ENCODE results near the gene MTA3.
A peak's percentile ranks its signal among the peaks of the same experiment; 100 is the strongest.

MTA3 gene

DNA sequence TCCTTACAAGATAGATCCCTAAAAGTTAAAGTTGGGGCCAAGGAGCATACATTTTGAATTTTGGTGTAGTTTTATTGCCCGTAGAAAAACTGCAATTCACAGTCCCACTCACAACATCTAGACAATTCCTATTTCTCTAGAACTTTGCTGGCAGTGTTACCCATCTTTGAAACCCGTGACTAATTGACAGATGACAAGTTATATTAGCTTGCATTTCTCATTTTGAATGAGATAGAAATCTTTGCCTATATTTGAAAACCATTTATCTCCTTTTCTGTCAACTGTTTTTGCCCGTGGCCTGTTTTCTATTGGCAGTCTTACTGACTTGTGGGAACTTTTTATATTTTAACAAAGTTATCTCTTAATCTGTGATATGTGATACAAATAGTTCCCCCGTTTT, 145.5 kb downstream of the MTA3 start:
- no peak for DNase-seq (ENCODE audit: extremely low read depth, low read depth)
- no peak overlapping the region for H3K4me3 ChIP-seq (replicated peaks; ENCODE audit: low read depth, low read length)
- TF ChIP-seq, protein P1, sequence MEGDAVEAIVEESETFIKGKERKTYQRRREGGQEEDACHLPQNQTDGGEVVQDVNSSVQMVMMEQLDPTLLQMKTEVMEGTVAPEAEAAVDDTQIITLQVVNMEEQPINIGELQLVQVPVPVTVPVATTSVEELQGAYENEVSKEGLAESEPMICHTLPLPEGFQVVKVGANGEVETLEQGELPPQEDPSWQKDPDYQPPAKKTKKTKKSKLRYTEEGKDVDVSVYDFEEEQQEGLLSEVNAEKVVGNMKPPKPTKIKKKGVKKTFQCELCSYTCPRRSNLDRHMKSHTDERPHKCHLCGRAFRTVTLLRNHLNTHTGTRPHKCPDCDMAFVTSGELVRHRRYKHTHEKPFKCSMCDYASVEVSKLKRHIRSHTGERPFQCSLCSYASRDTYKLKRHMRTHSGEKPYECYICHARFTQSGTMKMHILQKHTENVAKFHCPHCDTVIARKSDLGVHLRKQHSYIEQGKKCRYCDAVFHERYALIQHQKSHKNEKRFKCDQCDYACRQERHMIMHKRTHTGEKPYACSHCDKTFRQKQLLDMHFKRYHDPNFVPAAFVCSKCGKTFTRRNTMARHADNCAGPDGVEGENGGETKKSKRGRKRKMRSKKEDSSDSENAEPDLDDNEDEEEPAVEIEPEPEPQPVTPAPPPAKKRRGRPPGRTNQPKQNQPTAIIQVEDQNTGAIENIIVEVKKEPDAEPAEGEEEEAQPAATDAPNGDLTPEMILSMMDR (IDR thresholded peaks at IDR 0.05; ENCODE audit: low read depth, low read length, missing control alignments) = no peak

DNA sequence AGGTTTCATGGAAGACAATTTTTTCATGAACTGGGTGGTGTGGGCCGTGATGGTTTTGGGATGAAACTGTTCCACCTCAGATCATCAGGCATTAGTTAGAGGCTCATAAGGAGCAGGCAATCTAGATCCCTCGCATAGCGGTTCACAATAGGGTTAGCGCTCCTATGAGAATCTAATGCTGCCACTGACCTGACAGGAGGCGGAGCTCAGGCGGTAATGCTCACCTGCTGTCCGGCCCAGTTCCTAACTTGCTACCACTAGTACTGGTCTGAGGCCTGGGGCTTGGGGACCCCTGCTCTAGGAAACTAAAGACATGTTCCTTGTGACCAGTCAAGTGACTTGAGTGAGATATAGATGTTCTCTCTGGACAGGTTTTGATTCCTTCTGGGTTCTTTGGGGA, 146.3 kb downstream of the MTA3 start:
- TF ChIP-seq, protein P1 (IDR thresholded peaks at IDR 0.05; ENCODE audit: low read depth, low read length, missing control alignments) = no peak
- no peak for DNase-seq (ENCODE audit: extremely low read depth, low read depth)
- no peak overlapping the region for H3K4me3 ChIP-seq (replicated peaks; ENCODE audit: low read depth, low read length)

DNA sequence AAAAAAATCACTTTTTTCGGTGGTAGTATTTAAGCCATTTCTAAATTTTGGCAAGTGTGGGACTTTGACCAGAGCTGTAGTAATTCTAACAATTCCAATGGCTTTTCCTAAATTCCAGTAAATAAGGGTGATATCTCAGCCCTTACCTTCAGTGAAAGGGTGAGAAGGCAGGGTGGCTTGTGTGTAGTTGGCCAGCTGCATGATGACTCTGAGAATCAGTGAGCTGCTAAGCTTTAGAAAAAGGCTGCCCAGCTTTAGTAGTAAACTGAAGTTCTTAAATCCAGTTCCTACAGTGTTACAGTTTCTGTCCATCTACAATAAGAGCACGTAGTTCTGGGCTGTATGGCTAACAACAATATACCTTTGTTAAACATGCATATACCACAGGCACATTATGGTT, 153.5 kb downstream of the MTA3 start:
- H3K4me3 ChIP-seq (replicated peaks; ENCODE audit: low read depth, low read length) = no peak overlapping the region
- TF ChIP-seq, protein P1 (IDR thresholded peaks at IDR 0.05; ENCODE audit: low read depth, low read length, missing control alignments) = no peak
- no peak for DNase-seq (ENCODE audit: extremely low read depth, low read depth)

DNA sequence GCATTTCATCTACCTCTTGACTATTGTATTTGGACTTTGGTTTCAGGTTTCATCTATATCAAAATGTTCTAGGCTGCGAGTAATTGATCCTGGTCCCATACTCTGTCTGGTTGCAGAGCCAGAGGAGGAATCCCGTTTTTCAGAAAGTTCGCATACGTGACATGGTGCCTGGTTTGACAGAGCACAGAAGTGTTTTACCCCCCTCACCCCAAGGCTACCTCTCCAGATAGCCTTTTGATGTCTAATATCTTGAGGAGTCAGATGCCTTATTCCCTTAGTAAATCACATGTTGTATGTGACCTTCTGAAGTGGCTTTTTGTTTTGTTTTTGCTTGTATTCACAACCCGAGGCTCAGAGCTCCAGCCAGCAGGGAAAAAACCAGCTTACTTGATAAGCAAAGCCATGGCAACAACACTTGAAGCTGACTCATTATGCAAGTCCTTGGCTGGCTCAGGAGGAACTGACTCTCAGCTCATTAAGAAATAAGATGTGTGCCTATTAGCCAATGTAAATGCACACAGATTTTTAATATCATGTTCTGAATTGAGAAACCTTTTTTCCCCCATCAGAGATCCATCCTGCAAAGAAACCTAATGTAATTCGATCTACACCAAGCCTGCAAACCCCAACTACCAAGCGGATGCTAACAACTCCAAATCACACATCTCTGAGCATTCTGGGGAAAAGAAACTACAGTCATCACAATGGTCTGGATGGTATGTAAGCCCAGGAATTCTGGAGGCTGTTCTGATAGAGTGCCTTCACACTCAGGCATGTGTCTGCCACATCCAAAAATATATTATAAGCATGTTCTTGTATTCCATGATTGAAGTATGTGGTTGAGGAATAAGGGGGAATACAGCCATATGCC, 154.1 kb downstream of the MTA3 start:
- TF ChIP-seq, protein P1 (IDR thresholded peaks at IDR 0.05; ENCODE audit: low read depth, low read length, missing control alignments) = no peak
- H3K4me3 ChIP-seq (replicated peaks; ENCODE audit: low read depth, low read length) = no peak overlapping the region
- DNase-seq (ENCODE audit: extremely low read depth, low read depth) = peak; percentile 25

DNA sequence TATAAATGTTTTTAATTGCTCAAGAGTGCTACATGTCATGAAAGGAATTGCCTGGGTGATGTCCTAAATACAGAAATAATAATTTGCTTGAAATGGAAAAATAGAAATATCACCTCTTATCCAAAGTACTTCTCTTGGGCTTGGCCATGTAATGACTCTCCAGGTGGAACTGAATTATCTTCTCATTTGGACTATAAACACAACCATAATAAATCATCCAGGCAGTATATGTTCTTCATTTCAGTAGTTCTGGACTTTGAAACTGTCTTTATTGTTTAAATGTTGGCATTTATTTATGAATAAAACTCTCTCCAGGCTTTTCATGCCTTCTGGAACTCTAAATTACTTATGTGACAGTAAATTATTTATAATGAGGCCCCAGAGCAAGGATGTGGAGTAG, 155.0 kb downstream of the MTA3 start:
- TF ChIP-seq, protein P1 (IDR thresholded peaks at IDR 0.05; ENCODE audit: low read depth, low read length, missing control alignments) = no peak
- no peak for DNase-seq (ENCODE audit: extremely low read depth, low read depth)

DNA sequence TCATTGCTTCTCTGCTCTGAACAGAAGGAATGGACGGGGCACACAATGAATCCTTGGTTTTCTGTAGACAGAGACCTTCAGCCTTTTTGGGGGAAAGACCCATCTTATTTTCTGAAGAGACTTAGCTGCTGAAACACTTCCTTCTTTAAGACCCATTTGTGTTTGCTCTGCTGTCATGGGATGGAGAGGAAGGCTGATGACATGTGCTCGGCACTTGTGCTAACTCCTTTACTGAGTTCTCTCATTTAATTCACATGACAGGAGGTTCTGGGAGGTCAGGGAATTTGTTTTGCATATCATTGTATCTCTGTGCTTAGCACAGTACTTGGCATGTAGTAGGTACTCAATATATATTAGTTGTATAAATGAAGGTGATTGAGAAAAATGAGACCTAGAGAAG, 156.5 kb downstream of the MTA3 start:
- TF ChIP-seq, protein P1 (IDR thresholded peaks at IDR 0.05; ENCODE audit: low read depth, low read length, missing control alignments) = no peak
- no peak for DNase-seq (ENCODE audit: extremely low read depth, low read depth)
- no peak overlapping the region for H3K4me3 ChIP-seq (replicated peaks; ENCODE audit: low read depth, low read length)

More for the DNA sequence above, 155.0 kb downstream of the MTA3 start:
- no peak overlapping the region for H3K4me3 ChIP-seq (replicated peaks; ENCODE audit: low read depth, low read length)
